Stimulated activated CD8-positive, alpha-beta memory T cell treated with anti-CD3 and anti-CD28 coated beads, Interleukin-15, amount 100 ng/mL, for 4 hours (primary cell): ENCODE measurements around the gene PRSS38.
"Not testable (repeated sequence)": the region's sequence is repeated elsewhere in the genome, so short reads cannot be mapped to it uniquely, and the experiment has no call there.

Experiments
- DNase-seq, 2 donors: peaks; one replicate each; pipeline ENCODE4 v3.0.0-alpha.2; 2020; ENCODE audit warnings: low read depth in 2 of 2

The PRSS38 gene

GRCh38 chr1:227844320-227845146, 29.1 kb downstream of the PRSS38 start:
- no peak for DNase-seq

- no peak for DNase-seq
Measured at GRCh38 chr1:227845147-227845458, 29.6 kb downstream of the PRSS38 start.

GRCh38 chr1:227845519-227845918, 30.0 kb downstream of the PRSS38 start:
- no peak for DNase-seq

GRCh38 chr1:227846265-227846858, 30.9 kb downstream of the PRSS38 start:
- DNase-seq: no peak

- not testable (repeated sequence) for DNase-seq
Measured at GRCh38 chr1:227847046-227847445, 31.6 kb downstream of the PRSS38 start.

GRCh38 chr1:227848430-227848932, 33.0 kb downstream of the PRSS38 start:
- DNase-seq: no peak

- no peak for DNase-seq
Measured at GRCh38 chr1:227849251-227849650, 33.8 kb downstream of the PRSS38 start.

GRCh38 chr1:227854189-227854588, 38.7 kb downstream of the PRSS38 start:
- DNase-seq: no peak

- DNase-seq: no peak
Measured at GRCh38 chr1:227855687-227856086, 40.2 kb downstream of the PRSS38 start.

GRCh38 chr1:227856147-227856858, 40.8 kb downstream of the PRSS38 start:
- DNase-seq: no peak

- no peak for DNase-seq
Measured at GRCh38 chr1:227864882-227865281, 49.4 kb downstream of the PRSS38 start.

- no peak for DNase-seq
Measured at GRCh38 chr1:227869279-227869842, 53.9 kb downstream of the PRSS38 start.

GRCh38 chr1:227869851-227870305, 54.4 kb downstream of the PRSS38 start:
- DNase-seq: no peak

- no peak for DNase-seq
Measured at GRCh38 chr1:227870366-227870765, 54.9 kb downstream of the PRSS38 start.

GRCh38 chr1:227871892-227872291, 56.4 kb downstream of the PRSS38 start:
- DNase-seq: not testable (repeated sequence)

- DNase-seq: not testable (repeated sequence)
Measured at GRCh38 chr1:227877810-227878209, 62.3 kb downstream of the PRSS38 start.

- DNase-seq: no peak
Measured at GRCh38 chr1:227880342-227880924, 65.0 kb downstream of the PRSS38 start.

- no peak for DNase-seq
Measured at GRCh38 chr1:227883073-227883520, 67.6 kb downstream of the PRSS38 start.

- no peak for DNase-seq
Measured at GRCh38 chr1:227883641-227884301, 68.3 kb downstream of the PRSS38 start.

- DNase-seq: no peak
Measured at GRCh38 chr1:227884370-227885134, 69.1 kb downstream of the PRSS38 start.
